HG03097 (cell line): ENCODE results near the gene DUSP21.
"Not testable (repeated sequence)": the region's sequence is repeated elsewhere in the genome, so short reads cannot be mapped to it uniquely, and the experiment has no call there.

ENCODE experiments used
- ATAC-seq: cut with Tn5 transposase; IDR thresholded peaks from one replicate; pipeline ENCODE4 v1.9.1; 2021; ENCODE audit not compliant: unreplicated experiment, low FRiP score

Gene DUSP21

DNA sequence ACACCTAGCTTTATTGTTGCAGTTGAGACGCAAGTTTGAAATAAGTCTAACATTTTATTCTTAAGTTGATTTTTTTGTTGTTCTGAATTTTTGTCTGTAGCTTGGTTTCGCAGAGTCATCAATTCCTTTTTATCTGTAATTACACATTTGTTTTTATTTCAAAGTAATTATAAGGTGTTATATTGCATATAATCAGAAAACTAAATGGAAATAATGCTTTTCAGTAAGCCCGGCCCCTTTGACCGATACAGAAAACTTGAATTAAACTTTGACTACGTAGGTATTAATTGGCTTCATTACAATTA, 31.3 kb downstream of the DUSP21 start:
- no peak for ATAC-seq

DNA sequence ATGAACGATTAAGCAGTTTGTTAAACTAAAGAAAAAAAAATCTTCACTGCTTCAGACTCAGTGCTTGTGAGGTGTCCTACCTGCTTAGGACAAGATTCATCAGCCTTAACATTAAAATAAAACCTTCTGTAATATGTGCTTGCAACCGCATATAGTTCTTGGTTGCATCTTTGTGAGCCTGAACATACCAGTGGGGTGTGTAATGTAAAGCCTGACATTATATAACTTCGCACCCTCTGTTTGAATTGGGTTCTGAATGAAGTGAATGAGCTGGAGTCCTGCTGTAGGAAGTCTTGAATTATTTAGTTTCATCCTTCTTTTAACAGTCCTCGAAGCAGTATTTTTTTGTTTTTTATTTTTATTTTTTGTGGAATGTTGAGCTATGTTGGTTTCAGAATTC, 32.3 kb downstream of the DUSP21 start:
- ATAC-seq: no peak

DNA sequence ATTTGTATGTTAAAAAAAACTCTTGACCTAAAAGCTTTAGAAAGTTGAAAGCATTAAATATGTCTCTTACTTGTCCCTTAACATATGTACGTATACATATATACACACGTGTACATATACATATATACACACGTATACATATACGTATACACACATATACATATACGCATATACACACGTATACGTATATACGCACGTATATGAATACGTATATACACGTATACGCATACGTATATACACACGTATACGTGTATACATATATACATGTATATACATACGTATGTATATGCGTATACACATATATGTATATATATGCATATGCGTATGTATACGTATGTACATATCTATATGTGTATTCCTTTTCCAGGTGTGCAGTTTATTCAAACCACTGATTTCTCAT, 32.9 kb downstream of the DUSP21 start:
- no peak for ATAC-seq

DNA sequence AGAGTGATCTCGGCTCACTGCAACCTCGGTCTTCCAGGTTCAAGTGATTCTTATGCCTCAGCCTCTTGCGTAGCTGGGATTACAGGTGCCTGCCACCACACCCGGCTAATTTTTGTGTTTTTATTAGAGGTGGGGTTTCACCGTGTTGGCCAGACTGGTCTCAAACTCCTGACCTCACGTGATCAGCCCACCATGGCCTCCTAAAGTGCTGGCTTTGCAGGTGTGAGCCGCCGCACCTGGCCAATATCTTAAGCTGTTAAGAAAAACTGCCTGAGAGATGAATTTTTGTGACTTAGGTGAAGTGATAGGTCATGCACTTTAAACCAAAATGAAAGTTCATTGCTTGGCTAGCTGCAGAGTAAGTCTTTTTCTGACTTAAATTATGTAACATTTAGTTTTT, 35.0 kb downstream of the DUSP21 start:
- no peak for ATAC-seq

DNA sequence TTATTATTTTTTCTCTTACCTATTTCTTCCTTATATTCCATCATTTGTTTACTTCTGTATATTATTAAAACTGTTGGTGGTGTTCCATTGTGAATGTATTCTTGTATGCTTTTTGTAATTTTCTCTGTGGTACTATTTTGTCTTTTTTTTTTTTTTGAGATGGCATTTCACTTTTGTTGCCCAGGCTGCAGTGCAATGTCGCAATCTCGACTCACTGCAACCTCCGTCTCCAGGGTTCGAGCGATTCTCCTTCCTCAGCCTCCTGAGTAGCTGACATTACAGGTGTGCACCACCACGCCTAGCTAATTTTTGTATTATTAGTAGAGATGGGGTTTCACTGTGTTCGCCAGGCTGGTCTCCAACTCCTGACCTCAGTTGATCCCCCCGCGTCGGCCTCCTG, 37.7 kb downstream of the DUSP21 start:
- ATAC-seq: no peak

DNA sequence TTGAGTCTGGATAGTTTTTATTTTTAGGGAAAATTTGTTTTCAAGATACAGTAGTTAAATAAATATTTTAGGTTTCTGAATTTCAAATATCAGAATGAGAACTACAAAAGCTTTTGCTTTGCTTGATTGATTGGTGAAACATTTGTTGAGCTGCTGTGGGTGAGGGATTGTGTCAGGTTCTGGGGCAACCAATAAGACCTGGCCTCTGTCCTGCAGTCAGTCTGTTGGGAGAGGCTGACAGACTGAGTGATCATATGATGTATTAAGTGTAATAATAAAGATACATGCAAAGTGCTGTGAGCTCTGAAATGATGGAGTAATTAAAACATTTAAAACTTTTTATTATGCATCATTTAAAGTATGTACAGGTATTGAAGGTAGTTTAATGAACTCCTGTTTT, 38.8 kb downstream of the DUSP21 start:
- no peak for ATAC-seq

DNA sequence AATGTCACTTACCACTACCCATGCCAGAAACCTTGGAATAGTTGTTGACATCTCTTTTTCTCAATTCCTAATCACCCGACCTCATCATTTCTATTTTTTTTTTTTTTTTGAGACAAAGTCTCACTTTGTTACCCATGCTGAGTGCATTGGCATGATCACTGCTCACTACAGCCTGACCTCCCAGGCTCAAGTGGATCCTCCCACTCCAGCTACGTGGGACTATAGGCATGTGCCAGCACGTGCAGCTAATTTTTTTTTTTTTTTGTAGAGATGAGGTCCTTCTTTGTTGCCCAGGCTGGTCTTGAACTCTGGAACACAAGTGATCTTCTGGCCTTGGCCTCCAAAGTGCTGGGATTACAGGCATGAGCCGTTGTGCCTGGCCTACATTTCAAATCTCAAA, 41.1 kb downstream of the DUSP21 start:
- ATAC-seq: no peak

DNA sequence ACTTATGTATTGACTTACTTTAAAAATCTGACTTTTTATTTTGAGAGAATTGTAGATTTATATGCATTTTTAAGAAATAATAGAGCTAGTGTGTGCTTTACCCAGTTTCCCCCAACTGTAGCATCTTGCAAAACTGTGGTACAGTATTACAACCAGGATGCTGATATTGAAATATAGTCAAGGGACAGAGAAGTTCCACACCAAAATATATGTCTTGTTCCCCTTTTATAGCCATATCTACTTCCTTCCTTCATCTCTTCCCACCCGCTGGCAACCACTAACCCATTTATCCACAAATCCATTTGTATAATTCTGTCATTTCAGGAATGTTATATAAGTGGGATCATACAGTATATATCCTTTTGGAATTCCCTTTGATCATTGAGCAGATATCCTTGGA, 46.0 kb downstream of the DUSP21 start:
- no peak for ATAC-seq

DNA sequence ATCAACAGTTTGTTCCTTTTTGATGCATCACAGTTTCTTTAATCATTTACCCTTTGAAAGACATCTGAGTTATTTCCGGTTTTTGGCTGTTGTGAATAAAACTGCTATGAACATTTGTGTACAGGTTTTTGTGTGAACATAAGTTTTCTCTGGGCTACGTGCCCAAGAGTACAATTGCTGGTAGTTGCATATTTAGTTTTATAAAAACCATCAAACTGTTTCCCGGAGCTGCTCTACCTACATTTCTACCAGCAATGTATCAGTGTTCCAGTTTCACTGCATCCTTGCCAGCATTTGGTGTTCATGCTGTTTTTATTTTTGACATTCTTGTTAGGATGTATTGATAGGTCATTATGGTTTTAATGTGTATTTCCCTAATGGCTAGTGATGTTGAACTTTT, 46.4 kb downstream of the DUSP21 start:
- ATAC-seq: no peak

DNA sequence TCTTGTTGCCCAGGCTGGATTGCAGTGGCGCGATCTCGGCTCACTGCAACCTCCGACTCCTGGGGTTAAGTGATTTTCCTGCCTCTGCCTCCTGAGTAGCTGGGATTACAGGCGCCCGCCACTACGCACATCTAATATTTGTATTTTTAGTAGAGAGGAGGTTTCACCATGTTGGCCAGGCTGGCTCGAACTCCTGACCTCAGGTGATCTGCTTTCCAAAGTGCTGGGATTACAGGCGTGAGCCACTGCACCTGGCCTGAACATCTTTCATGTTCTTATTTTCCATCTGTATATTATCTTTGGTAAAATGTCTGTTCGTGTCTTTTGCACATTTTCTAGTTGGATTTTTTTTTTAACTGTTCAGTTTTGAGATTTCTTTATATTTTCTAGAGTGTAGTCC, 46.9 kb downstream of the DUSP21 start:
- ATAC-seq: not testable (repeated sequence)

DNA sequence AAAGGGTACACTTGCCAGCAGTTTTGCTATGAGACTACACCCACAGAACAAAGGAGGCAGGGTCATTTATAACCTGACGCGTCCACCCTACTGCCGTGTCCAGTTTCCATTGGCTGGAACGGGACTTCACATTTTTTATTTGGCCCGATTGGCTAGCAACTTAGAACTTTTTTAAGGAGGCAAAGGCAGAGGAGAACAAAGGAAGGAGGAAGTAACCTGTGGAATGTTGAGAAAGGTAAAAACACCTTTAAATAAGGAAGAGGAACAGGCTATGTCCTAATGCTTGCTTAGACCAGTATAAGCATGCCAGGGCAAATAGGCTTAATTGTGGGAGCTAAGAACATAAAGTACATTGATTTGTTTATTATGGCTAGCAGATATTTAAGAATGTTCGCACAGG, 47.8 kb downstream of the DUSP21 start:
- no peak for ATAC-seq
